Erythroblast (primary cell): ENCODE results near the gene TRMT10C.
A peak's percentile ranks its signal among the peaks of the same experiment; 100 is the strongest.
"Not testable (repeated sequence)": the region's sequence is repeated elsewhere in the genome, so short reads cannot be mapped to it uniquely, and the experiment has no call there.

Experiments
- DNase-seq, 2 experiments: peaks; one replicate each; lab custom pipeline; 2025; lab: John Stamatoyannopoulos, UW
- GATA1 ChIP-seq: IDR thresholded peaks from 2 replicates; pipeline ENCODE4 v1.6.1; 2011; ENCODE audit warnings: low read depth, mild to moderate bottlenecking, control low read depth, low read length, moderate library complexity
- POLR2A ChIP-seq: IDR thresholded peaks from 2 replicates; pipeline ENCODE4 v1.6.1; 2011; ENCODE audit warnings: mild to moderate bottlenecking, low read length

TRMT10C gene

DNA sequence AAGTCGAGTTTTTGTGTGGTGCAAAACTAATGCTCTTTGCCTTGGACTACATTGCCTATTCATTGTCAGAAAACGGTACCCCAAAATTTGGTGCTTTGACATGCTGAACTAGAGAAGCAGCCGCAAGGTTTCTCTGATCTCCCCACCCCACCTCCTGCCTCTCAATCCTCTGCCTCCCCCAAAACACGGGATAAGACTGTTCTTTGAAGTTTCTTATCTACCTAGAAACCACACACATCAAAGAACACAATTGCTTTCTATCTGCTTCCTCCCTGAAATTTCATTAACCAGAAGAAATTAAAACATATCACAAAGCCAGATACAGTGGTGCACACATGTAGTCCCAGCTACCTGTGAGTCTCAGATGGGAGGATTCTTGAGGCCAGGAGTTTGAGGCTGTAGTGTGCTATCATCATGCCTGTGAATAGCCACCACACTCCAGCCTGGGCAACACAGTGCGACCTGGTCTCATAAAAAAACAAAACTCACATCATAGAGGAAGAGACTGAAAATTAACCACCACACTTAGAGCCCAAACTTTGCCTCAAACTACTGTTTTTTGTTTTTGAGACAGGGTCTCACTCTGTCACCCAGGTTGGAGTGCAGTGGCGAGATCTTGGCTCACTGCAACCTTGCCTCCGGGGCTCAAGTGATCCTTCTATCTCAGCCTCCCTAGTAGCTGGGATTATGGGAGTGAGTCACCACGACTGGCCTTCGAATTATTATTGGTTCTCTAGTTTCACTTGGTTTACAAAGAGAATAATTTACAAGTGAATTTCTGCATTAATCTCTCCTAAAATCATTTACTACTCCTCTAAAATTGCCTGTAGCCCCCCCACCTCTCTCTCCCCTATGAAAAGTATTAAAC is 9.6 kb downstream of the TRMT10C start:
- TF ChIP-seq GATA1 (no peak), POLR2A (no peak)
- DNase-seq: no peak

DNA sequence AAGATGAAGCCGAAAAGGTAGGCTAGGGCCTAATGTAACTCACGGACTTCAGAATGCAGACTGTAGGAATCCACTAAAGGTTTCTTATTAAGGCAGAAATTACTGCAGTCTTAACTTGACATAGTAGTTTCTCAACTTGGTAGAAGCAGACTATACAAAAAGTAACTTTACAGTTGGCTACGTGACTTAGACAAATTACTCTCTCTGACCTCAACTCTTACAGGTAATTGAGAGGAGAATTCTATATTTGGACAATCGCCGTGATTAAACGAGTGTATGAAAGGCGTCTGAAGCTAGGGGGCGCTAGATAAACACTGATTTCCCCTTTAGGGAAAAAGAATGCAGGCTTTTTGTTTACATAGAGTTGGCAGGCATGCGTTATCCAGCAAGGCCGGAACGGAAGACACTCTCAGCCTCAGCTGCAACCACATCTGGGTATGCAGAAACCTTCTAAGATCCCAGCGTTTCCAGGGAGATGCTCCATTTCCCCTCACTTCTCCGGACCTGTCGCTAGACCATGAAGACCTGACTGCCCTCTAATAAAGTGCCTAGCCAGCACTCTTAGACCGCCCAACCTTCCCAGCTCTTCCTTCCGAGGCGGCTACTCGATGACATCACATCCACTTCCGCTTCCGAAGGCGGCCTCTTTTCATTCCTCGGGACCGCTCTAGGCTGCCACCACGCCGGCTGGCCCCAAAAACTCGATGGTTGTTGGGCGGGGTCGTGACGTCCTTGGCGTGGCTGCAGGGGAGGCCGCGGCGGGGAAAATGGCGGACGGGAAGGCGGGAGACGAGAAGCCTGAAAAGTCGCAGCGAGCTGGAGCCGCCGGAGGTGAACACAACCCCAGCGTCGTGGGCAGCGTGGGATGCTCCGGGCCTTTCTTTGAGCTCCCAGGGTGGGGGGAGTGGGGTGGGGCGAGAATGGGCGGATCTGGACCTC is 12.1 kb downstream of the TRMT10C start, which contains the start of gene PCNP:
PCNP (plus strand) TSS at position 732 of the 939 bp plus-strand sequence; CDS start at position 768, 36 bp downstream.
- TF ChIP-seq GATA1: no peak
- peak; percentile 98 for TF ChIP-seq POLR2A
- peak; percentile 99 for DNase-seq

DNA sequence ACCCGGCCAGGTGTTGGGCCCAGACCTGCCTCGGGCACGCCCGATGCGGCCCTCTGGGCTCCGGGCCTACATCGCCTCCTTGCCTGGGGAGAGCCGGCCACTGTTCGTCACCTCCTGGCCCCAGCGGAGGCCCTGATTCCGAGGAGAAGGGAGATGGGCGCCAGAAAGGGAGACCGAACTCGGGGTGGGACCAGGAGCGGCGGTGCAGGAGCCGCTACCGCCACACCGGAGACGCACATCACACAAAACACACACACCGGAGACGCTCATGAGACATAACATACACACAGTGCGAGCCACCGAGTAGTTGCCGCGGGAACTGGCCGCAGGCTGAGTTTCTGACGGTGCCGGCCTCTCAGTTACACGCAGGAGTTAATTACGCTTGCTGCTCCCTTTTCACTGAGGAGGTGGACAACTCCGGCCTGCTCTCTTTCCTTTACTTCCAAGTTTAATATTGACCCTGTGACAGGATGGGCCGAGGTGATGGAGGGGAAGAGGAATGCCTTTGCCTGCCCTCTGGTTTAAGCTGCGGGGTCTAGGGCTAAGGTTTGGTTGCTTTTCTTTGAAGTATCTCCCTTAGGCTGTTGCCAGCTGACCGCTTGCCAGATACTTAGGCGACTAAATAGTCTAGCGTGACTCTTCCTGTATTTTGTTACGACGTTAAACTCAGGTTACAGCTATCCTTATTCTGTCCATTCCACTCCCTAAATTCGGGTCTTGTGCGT is 12.9 kb downstream of the TRMT10C start:
- DNase-seq: peak; percentile 83 to 88
- TF ChIP-seq POLR2A: no peak
- TF ChIP-seq GATA1: no peak

DNA sequence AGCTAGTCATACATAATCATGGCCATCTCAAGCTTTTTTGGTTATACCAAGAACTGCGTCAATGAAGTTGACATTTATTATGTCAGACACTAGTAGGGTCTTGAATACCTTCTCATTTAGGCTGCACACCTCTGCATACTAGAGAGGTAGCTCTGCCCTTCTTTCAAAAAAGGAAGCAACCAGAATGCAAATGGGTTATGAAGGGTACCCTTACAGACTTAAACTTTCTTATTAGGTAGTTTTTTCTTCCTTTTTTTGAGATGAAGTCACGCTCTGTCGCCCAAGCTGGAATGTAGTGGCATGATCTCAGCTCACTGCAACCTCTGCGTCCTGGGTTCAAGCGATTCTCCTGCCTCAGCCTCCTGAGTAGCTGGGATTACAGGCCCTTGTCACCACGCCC is 15.6 kb downstream of the TRMT10C start:
- no peak for DNase-seq
- TF ChIP-seq POLR2A (no peak), GATA1 (no peak)

DNA sequence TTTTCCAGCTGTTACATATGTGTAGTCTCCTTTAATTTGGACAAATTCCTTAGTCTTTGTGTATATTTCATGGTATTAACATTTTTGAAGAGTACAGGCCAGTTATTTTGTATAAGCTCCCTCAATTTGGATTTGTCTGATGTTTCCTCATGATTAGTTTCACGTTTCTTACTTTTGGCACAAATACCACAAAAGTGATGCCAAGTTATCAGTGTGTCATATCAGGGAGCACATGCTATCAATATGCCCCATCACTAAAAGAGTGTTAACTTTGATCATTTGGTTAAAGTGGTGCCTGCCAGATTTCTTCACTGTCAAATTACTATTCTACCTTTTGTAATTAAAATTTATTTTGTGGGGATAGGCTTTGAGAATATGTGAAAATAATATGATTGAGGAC is 26.9 kb downstream of the TRMT10C start:
- DNase-seq: peak in 1 of 2 experiments; percentile 5
- TF ChIP-seq GATA1 (no peak), POLR2A (no peak)

DNA sequence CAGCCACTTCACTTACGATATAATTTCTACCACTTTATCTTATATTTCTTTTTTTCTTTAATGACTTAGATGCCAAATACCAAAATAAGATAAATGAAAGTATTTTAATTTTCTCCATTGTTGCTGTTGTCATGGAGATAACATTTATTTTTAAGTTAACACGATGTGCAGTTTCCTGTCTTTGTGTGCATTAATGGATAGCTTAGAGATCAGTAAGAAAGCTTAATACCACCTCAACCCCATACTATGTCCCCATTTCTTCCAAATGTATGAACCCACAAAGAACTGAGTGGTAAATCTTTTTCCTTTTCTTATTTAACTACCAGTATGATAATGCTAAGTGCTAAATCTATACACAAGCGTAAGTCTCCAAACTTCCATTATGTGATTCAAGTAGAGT is 29.4 kb downstream of the TRMT10C start:
- no peak for DNase-seq
- TF ChIP-seq GATA1 (no peak), POLR2A (no peak)

DNA sequence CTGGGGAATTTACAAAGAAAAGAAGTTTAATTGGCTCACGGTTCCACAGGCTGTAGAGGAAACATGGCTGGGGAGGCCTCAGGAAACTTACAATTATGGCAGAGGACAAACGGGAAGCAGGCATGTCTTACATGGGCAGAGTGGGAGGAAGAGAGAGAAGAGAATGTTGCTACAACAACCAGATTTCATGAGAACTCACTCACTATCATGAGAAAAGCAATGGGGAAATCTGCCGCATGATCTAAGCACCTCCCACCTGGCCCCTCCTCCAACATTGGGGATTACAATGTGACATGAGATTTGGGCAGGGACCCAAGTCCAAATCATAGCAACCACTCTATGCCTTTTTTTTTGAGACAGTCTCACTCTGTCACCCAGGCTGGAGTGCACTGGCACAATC is 41.1 kb downstream of the TRMT10C start:
- TF ChIP-seq GATA1: no peak
- TF ChIP-seq POLR2A: no peak
- DNase-seq: no peak

DNA sequence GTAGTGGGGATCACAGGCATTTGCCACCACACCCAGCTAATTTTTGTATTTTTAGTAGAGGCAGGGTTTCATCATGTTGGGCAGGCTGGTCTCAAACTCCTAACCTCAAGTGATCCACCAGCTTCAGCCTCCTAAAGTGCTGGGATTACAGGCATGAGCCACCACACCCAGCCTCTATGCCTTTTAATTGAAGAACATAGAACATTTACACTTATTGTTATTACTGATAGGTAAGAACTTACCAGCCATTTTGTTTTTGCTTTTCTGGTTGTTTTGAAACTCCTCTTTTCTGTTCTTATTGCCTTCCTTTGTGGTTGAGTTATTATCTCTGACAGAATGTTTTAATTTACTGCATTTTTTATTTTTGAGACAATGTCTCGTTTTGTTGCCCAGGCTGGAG is 41.5 kb downstream of the TRMT10C start:
- no peak for TF ChIP-seq POLR2A
- no peak for TF ChIP-seq GATA1
- DNase-seq: no peak

DNA sequence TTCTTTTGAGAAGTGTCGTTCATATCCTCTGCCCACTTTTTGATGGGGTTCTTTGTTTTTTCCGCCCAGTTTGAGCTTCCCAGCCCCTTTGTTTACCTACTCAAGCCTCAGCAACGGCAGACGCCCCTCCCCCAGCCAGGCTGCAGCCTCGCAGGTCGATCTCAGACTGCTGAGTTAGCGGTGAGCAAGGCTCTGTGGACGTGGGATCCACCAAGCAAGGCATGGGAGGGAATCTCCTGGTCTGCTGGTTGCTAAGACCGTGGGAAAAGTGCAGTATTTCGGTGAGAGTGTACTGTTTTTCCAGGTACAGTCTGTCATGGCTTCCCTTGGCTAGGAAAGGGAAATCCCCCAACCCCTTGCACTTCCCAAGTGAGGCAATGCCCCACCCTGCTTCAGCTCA is 43.7 kb downstream of the TRMT10C start:
- not testable (repeated sequence) for DNase-seq

DNA sequence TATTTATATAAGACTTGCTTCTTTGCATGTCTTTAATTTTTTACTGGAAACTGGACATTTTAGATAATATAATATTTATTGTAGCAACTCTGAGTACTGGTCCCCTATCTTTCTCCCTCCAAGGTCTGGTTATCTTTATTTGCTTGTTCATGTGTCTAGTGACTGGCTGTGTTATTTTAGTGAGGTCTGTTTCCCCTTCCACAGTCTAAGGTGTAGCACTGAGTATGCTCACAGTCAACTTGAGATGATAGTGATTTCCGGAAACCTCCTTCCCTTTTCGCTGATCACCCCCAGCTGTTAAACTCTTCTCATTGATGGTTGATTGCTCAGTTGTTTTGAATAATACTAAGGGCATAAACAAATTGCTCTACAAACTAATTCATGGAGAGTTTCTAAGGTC is 49.4 kb downstream of the TRMT10C start:
- peak; percentile 4 to 12 for DNase-seq

DNA sequence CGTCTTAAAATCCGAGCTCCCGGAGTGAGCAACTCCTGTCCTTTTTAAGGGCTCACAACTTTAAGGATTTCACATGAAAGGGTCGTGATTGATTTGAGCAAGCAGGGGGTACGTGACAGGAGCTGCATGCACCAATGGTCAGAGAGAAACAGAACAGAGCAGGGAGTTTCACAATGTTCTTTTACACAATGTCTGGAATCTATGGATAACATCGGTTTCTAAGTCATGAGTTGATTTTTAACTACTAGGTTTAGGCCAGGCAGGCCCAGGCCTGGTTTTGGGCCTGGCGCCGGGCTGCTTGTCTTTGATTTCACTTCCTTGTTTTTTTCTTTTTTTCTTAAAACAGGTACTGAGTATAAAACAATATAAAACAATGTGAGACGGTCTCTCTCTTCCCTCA is 51.3 kb downstream of the TRMT10C start:
- not testable (repeated sequence) for DNase-seq

More for the DNA sequence above, 49.4 kb downstream of the TRMT10C start:
- TF ChIP-seq POLR2A (no peak), GATA1 (no peak)

DNA sequence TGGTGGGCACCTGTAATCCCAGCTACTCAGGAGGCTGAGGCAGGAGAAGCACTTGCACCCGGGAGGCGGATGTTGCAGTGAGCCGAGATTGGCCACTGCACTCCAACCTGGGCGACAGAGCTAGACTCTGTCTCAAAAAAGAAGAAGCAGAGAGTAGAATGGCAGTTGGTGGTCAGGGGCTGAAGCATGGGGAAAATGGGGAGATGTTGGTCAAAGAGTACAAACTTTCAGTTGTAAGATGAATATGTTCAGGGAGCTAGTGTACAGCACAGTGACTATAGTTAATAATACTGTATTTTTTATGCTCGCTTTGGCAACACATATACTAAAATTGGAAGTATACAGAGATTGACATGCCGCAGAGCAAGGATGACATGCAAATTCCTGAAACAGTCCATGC is 53.9 kb downstream of the TRMT10C start:
- TF ChIP-seq GATA1: no peak
- no peak for TF ChIP-seq POLR2A
- DNase-seq: no peak
